Adrenal gland (tissue), 5 donors: ENCODE measurements around the gene DSG2.

Experiments used
- CTCF ChIP-seq, 6 experiments: fragments of 450-650 bp in 4 of 6; fragments of 200-600 bp in 2 of 6; sonication (generic) in 1 of 6; IDR thresholded peaks; 1 replicate in 5 of 6; 2 replicates in 1 of 6; pipeline versions ENCODE4 v1.5.1 to v1.8.0; 2016 to 2021; ENCODE audit warnings: antibody characterized with exemption in 6 of 6, mild to moderate bottlenecking in 2 of 6, moderate library complexity in 1 of 6
- POLR2A ChIP-seq, 2 donors: fragments of 450-650 bp; IDR thresholded peaks; one replicate each; pipeline ENCODE4 v1.6.1; 2017; ENCODE audit warnings: antibody characterized with exemption in 2 of 2, mild to moderate bottlenecking in 2 of 2, moderate library complexity in 1 of 2
- donor health status: DM: no; HTN: no; CAD: no.

GRCh38 chr18:31483396-31483795 is 14.6 kb upstream of the DSG2 start:
- TF ChIP-seq POLR2A (IDR thresholded peaks at IDR 0.05), result no peak
- TF ChIP-seq CTCF (IDR thresholded peaks at IDR 0.05), result no peak
